Head of caudate nucleus (tissue), 42 donors: Measurements from ENCODE around the gene CFAP77.

Experiments
- DNase-seq, 42 donors: peaks; one replicate each; pipeline versions ENCODE4 v3.0.0 to v3.0.0-alpha.2; 2020 to 2021; ENCODE audit warnings: mixed read lengths in 7 of 42
- intact Hi-C: fragments of 100-400 bp; cut with DNase I; formaldehyde crosslinking; loops from one replicate; pipeline ENCODE4 v1.15.0; 2022

CFAP77 gene

GRCh38 chr9:132404228-132404881 lies 5.7 kb upstream of the CFAP77 start:
- intact Hi-C loops: no loop called here
- no peak for DNase-seq

GRCh38 chr9:132406554-132407122 lies 3.4 kb upstream of the CFAP77 start, which contains the start of gene TTF1:
Gene TTF1 (minus strand): TSS chr9:132406840. CDS start chr9:132402821, 4,019 bp downstream.
- intact Hi-C loops: no loop called here
- peak; percentile 83 to 95 (median 89) for DNase-seq

DNA sequence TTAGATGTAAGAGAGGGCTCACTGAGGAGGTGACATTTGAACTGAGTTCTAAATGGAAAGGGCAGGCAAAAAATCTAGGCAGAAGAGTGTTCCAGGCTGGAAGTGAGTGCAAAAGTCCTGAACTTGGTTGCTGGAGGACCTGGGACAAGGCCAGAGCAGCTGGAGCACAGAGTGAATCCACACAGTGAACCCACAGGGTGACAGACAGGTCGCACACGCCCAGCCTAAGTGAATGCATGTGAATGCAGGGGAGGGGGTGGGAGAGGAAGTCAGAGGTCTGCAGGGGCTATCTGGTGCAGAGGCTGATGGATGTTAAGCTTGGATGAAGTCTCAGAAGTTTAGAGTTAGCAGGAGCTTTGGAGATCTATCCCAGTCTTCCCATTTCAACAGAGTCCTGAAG lies 2.8 kb upstream of the CFAP77 start:
- DNase-seq: no peak
- intact Hi-C loops: no loop called here

- intact Hi-C loops: no loop called here
- no peak for DNase-seq
These were observed 1.5 kb upstream of the CFAP77 start for GRCh38 chr9:132408521-132408920.

- DNase-seq: no peak
- intact Hi-C loops: no loop called here
These were observed 631 bp downstream of the CFAP77 start for GRCh38 chr9:132410642-132411041.

GRCh38 chr9:132411091-132411508 lies 1.1 kb downstream of the CFAP77 start:
- DNase-seq: peak in 37 of 42 donors; percentile 11 to 70 (median 41)
- intact Hi-C loops: no loop called here

DNA sequence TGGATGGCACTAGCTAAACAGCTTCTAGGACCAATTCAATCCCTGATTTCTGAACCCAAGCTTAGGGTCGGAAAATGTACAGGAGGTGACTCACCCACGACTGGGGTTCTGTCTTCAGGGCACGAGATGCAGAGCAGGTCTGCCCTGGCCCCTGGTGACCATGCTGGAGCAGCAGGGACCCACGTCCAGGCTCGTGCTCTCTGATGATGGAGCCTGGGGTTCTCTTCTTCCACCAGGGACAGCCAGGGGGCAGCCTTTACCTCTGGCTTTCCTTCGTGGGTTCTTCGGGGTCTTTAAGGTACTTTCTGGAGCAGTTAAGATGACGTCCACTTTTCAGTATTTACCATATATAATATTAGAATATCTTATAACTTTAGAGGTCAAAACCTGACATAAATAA lies 2.1 kb downstream of the CFAP77 start:
- intact Hi-C loops: no loop called here
- peak in 3 of 42 donors; percentile 6 to 10 (median 10) for DNase-seq

GRCh38 chr9:132413926-132414325 lies 3.9 kb downstream of the CFAP77 start:
- DNase-seq: no peak
- intact Hi-C loops: no loop called here

- no peak for DNase-seq
- intact Hi-C loops: no loop called here
These were observed 4.7 kb downstream of the CFAP77 start for GRCh38 chr9:132414731-132415130.

GRCh38 chr9:132415181-132415580 lies 5.2 kb downstream of the CFAP77 start:
- DNase-seq: no peak
- intact Hi-C loops: no loop called here

- no peak for DNase-seq
- intact Hi-C loops: no loop called here
These were observed 8.8 kb downstream of the CFAP77 start for GRCh38 chr9:132418726-132419363.

DNA sequence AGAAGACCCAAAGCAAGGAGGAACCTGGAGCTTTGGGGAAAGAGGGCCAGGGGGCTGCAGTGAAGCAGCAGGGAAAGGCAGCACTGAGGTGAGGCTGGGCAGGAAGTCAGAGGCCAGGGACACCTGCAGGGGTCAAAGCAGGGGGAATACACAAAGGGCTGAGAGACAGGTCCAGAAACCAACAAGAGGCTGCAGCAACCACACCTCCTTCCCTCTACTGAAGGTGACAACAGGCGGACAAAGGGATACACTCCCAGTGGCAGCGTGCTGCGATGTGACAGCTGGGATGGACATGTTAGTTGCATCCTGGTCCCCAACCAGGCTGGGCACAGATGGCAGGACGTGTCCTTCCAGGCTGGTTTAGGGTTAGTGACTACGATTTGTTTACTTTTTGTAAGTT lies 12.6 kb downstream of the CFAP77 start:
- intact Hi-C loops: no loop called here
- no peak for DNase-seq

GRCh38 chr9:132423503-132423902 lies 13.5 kb downstream of the CFAP77 start:
- DNase-seq: no peak
- intact Hi-C loops: no loop called here

GRCh38 chr9:132424857-132425674 lies 15.1 kb downstream of the CFAP77 start:
- intact Hi-C loops: no loop called here

DNA sequence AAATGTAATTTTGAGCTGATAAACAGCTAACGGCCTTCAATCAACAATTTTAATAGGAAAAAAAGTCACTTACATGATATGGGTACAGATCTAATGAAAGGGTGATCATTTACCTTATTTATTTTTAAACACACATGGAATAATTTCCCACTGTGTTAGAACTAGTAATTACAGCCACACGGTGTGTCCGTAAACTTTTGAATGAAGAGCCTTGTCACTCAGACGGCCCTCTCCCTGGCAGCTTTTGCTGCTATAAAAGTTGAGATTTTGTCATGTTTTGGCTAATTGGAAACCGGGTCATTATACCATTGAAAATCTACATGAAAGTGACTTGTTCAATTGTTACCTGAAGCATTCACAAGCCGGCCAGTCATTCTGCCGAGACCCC lies 15.7 kb downstream of the CFAP77 start:
- intact Hi-C loops: no loop called here
- no peak for DNase-seq

More at GRCh38 chr9:132424857-132425674, 15.1 kb downstream of the CFAP77 start:
- DNase-seq: no peak

DNA sequence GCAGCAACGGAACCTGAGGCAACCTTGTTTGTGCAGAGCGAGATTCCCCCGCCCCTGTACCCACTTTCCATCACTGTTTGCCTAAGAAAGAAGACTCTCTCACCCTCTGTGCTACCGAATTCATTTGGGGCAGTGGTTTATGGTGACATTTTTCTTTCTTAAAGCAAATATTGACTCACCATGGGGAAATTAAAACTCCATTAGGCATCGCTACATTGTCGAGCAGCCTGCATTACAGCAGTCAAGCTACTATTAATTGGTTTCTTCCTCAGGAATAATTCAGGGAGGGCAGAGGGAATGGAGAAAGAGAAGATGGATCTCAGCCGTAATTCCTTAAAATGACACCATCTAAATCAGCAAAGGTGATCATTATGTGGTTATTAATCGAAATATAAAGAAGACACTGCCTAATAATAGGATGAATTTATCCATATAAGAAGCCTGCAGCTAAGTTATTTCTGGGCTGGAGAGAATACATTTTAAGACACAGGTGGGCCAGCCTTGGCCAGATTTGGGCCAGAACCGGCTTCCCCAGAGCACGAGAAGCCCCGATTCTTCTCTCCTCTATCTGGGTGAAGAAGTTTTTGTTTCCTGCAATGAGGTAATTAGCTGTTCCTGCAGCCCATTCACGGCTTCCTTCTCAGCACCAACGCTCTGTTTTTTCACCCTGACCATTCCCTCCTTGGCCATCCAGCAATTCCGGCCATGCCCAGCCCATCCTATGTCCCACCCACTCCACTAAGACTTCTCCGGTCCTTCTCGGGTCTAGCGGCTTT lies 16.8 kb downstream of the CFAP77 start:
- intact Hi-C loops: no loop called here
- DNase-seq: no peak

DNA sequence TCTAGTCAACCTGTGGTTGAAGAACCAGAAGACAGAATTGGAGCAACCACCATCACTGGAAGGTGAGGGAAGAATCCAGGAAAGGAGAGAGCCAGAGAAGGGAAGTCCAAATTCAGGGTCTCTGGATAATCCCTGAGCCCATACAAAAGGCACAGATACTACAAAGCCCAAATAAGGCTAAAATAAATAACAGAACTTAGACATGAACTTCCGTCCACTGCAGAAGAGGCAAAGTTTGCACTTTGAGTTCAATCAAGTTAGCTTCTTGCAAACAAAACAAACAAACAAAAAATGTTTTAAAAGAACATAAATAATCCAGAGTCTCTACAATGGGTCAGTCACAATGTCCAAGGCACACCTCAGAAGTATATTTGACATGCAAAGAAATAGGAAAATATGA lies 21.0 kb downstream of the CFAP77 start:
- intact Hi-C loops: no loop called here
- no peak for DNase-seq

DNA sequence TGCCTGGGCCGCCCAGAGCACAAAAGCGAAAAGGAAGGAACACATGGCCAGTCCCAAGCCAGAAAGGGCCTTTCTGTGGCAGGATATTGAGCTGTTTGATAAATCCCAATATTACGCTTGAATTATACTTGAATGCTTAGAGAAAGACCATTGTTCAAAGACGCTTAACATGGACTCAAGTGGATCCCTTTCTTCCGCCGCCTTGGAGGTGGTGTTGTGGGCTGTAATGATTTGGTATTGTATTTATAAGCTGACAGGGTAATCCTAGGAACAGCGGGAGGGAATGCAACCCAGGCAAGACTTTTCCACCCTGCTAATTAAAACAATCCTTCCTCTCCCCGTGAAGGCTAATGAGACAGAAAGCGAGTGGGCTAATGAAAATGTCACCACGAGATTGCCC lies 24.9 kb downstream of the CFAP77 start:
- no peak for DNase-seq
- intact Hi-C loops: no loop called here

- DNase-seq: no peak
- intact Hi-C loops: no loop called here
These were observed 29.1 kb downstream of the CFAP77 start for GRCh38 chr9:132439153-132439552.
